Neuron (in vitro differentiated cells): ENCODE data around the gene PSMD5.

Source experiments
- H2AFZ ChIP-seq: one replicate; pipeline ENCODE4 v1.6.1; 2013; ENCODE audit warnings: low read depth, mild to moderate bottlenecking, inconsistent platforms, low read length, moderate library complexity
- H3K27me3 ChIP-seq: one replicate; pipeline ENCODE4 v1.6.1; 2013; ENCODE audit warnings: low read length; ENCODE audit not compliant: insufficient read depth
- H3K36me3 ChIP-seq: one replicate; pipeline ENCODE4 v1.6.1; 2013; ENCODE audit warnings: low read length; ENCODE audit not compliant: insufficient read depth
- H3K4me1 ChIP-seq: one replicate; pipeline ENCODE4 v1.6.1; 2013; ENCODE audit warnings: low read length; ENCODE audit not compliant: insufficient read depth
- H3K4me3 ChIP-seq: 2 replicates; pipeline ENCODE4 v1.5.1; 2013; ENCODE audit warnings: mild to moderate bottlenecking, low read length, moderate library complexity
- H3K9me3 ChIP-seq: one replicate; pipeline ENCODE4 v1.6.1; 2013; ENCODE audit warnings: low read length

Gene PSMD5

GRCh38 chr9:120842685-120843485 is at the start of gene PSMD5:
TSS of gene PSMD5 (minus strand) at chr9:120842922. CDS start at chr9:120842909, 13 bp downstream.
- H3K4me1 ChIP-seq: peaks cover 9% of the 10 kb centered on the region
- H3K4me3 ChIP-seq: no peak within 1 kb of the TSS
- no peaks in the 10 kb centered on the region for H3K36me3 ChIP-seq
- H3K9me3 ChIP-seq: peaks cover 11% of the 10 kb centered on the region
- H2AFZ ChIP-seq: no peak within 1 kb of the TSS
- no peaks in the 10 kb centered on the region for H3K27me3 ChIP-seq

GRCh38 chr9:120891884-120892747 is 49.4 kb upstream of the PSMD5 start:
- Histone ChIP-seq H3K36me3 (no peaks in the 10 kb centered on the region), H2AFZ (no peak overlapping the region), H3K27me3 (no peaks in the 10 kb centered on the region), H3K4me3 (no peak overlapping the region), H3K9me3 (no peaks in the 10 kb centered on the region), H3K4me1 (no peaks in the 10 kb centered on the region)

GRCh38 chr9:120891245-120891883 is 48.6 kb upstream of the PSMD5 start:
- no peak overlapping the region for H2AFZ ChIP-seq
- no peaks in the 10 kb centered on the region for H3K9me3 ChIP-seq
- H3K4me3 ChIP-seq: no peak overlapping the region
- H3K4me1 ChIP-seq: no peaks in the 10 kb centered on the region
- no peaks in the 10 kb centered on the region for H3K36me3 ChIP-seq
- no peaks in the 10 kb centered on the region for H3K27me3 ChIP-seq

- H2AFZ ChIP-seq: no peak overlapping the region
- no peaks in the 10 kb centered on the region for H3K36me3 ChIP-seq
- no peaks in the 10 kb centered on the region for H3K27me3 ChIP-seq
Measured at GRCh38 chr9:120890320-120891244, 47.9 kb upstream of the PSMD5 start.

GRCh38 chr9:120889606-120890271 is 47.0 kb upstream of the PSMD5 start:
- Histone ChIP-seq H3K36me3 (no peaks in the 10 kb centered on the region), H2AFZ (no peak overlapping the region), H3K9me3 (no peaks in the 10 kb centered on the region), H3K4me1 (no peaks in the 10 kb centered on the region), H3K27me3 (no peaks in the 10 kb centered on the region), H3K4me3 (no peak overlapping the region)

More at GRCh38 chr9:120890320-120891244, 47.9 kb upstream of the PSMD5 start:
- Histone ChIP-seq H3K4me3 (no peak overlapping the region), H3K4me1 (no peaks in the 10 kb centered on the region), H3K9me3 (no peaks in the 10 kb centered on the region)

GRCh38 chr9:120888626-120889025 is 45.9 kb upstream of the PSMD5 start:
- H3K27me3 ChIP-seq: no peaks in the 10 kb centered on the region
- no peak overlapping the region for H2AFZ ChIP-seq
- no peaks in the 10 kb centered on the region for H3K36me3 ChIP-seq
- no peaks in the 10 kb centered on the region for H3K4me1 ChIP-seq
- no peak overlapping the region for H3K4me3 ChIP-seq
- H3K9me3 ChIP-seq: no peaks in the 10 kb centered on the region

GRCh38 chr9:120886490-120886967 is 43.8 kb upstream of the PSMD5 start:
- H3K36me3 ChIP-seq: no peaks in the 10 kb centered on the region
- H3K4me1 ChIP-seq: no peaks in the 10 kb centered on the region
- H3K4me3 ChIP-seq: no peak overlapping the region
- H2AFZ ChIP-seq: no peak overlapping the region
- no peaks in the 10 kb centered on the region for H3K9me3 ChIP-seq
- H3K27me3 ChIP-seq: no peaks in the 10 kb centered on the region

GRCh38 chr9:120885958-120886357 is 43.2 kb upstream of the PSMD5 start:
- H2AFZ ChIP-seq: no peak overlapping the region
- H3K9me3 ChIP-seq: no peaks in the 10 kb centered on the region
- H3K4me3 ChIP-seq: no peak overlapping the region
- no peaks in the 10 kb centered on the region for H3K27me3 ChIP-seq
- H3K4me1 ChIP-seq: no peaks in the 10 kb centered on the region
- no peaks in the 10 kb centered on the region for H3K36me3 ChIP-seq

GRCh38 chr9:120885457-120885856 is 42.7 kb upstream of the PSMD5 start:
- Histone ChIP-seq H3K36me3 (no peaks in the 10 kb centered on the region), H3K27me3 (no peaks in the 10 kb centered on the region), H2AFZ (no peak overlapping the region), H3K9me3 (no peaks in the 10 kb centered on the region), H3K4me3 (no peak overlapping the region), H3K4me1 (no peaks in the 10 kb centered on the region)

GRCh38 chr9:120883608-120883996 is 40.9 kb upstream of the PSMD5 start:
- Histone ChIP-seq H3K9me3 (no peaks in the 10 kb centered on the region), H3K36me3 (no peaks in the 10 kb centered on the region), H3K27me3 (no peaks in the 10 kb centered on the region), H3K4me1 (no peaks in the 10 kb centered on the region), H3K4me3 (no peak overlapping the region), H2AFZ (no peak overlapping the region)

GRCh38 chr9:120882935-120883607 is 40.3 kb upstream of the PSMD5 start:
- Histone ChIP-seq H3K36me3 (no peaks in the 10 kb centered on the region), H3K9me3 (no peaks in the 10 kb centered on the region), H2AFZ (no peak overlapping the region), H3K4me1 (no peaks in the 10 kb centered on the region), H3K27me3 (no peaks in the 10 kb centered on the region), H3K4me3 (no peak overlapping the region)
